ENCODE results near the gene CES3. TPM values are rescaled to one million over a fixed set of nuclear protein-coding genes. Genes with fewer than 3 reads are reported as not detected.

Gene CES3
- total RNA-seq, 1 experiment from 2014 or later = 3.7 TPM

DNA sequence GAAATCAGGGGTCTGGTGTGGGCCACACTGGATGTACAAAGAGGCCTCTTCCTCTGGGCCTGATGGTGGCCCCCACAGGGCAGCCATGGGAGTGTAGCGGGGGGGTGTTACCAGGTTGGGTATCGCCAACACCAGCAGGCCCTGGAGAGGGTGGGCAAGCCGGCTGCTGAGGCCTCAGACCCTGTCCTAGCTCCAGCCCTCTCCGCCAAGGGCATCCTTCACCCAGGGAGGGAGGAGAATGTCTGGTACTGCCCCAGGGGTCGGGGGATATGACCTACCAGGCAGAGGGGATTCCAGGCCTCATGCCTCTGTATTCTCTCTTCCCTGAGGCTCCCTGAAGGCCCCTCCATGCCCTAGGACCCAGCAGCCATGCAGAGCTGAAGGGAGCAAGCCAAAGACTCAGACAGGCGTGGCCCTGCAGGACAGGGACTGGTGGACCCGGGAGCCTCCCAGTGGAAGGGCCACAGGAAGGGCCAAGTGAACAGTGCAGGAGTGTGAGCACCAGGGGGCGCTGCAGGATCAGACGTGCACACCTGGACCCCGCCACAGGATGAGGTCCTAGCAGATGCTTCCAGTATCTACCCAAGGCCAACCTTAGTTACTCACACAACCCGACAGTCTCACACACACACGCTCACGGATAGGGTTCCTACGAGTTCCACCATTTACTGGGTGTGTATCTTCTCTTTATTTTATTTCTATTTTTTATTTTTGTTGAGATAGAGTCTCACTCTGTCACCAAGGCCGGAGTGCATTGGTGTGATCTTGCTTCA lies 16.5 kb downstream of the CES3 start:
- Histone ChIP-seq H3K4ac (ENCODE audit: low read depth, low read length) (no peak overlapping the region), H3K4me1 (ENCODE audit: insufficient read depth, low read length) (no peaks in the 10 kb centered on the region; the same call in 1 of the 2 replicates), H4K91ac (ENCODE audit: insufficient read length, low read depth, low read length) (no peak overlapping the region), H3K9ac (ENCODE audit: extremely low read depth, insufficient read length, low read length) (no peak overlapping the region), H3K4me2 (ENCODE audit: insufficient read depth, insufficient read length, low read length) (no peak overlapping the region), H3K23ac (ENCODE audit: insufficient read length, low read depth, low read length) (no peak overlapping the region), H3K23me2 (ENCODE audit: insufficient read length, low read depth, low read length, poor library complexity, severe bottlenecking) (no peaks in the 10 kb centered on the region), H2BK120ac (ENCODE audit: low read depth, low read length, poor library complexity, severe bottlenecking) (no peak overlapping the region), H2BK15ac (ENCODE audit: low read depth, low read length) (no peak overlapping the region), H3K27ac (ENCODE audit: insufficient read length, low read depth, low read length) (no peak overlapping the region), H3K56ac (ENCODE audit: insufficient read length, low read depth, low read length) (no peak overlapping the region), H3K18ac (ENCODE audit: insufficient read length, low read depth, low read length) (no peak overlapping the region), H2AFZ (ENCODE audit: low read length) (no peak overlapping the region), H3T11ph (ENCODE audit: low read length) (no peak overlapping the region), H3K9me3 (ENCODE audit: control insufficient read depth, low read depth, low read length) (no peaks in the 10 kb centered on the region), H3K27me3 (ENCODE audit: insufficient read depth, low read length) (no peaks in the 10 kb centered on the region), H4K8ac (replicated peaks; ENCODE audit: insufficient read length, low read depth, low read length) (no peak overlapping the region), H3K79me1 (ENCODE audit: insufficient read depth, low read depth, low read length, poor library complexity, severe bottlenecking) (no peaks in the 10 kb centered on the region), H3K79me2 (ENCODE audit: insufficient read depth, low read length) (no peaks in the 10 kb centered on the region), H2BK12ac (ENCODE audit: insufficient read length, low read depth, low read length) (no peak overlapping the region), H4K5ac (ENCODE audit: insufficient read length, low read depth, low read length) (no peak overlapping the region), H4K20me1 (ENCODE audit: control insufficient read depth, insufficient read depth, insufficient read length) (no peaks in the 10 kb centered on the region), H2BK5ac (ENCODE audit: insufficient read length, low read length) (no peak overlapping the region), H2BK20ac (ENCODE audit: low read depth, low read length, poor library complexity, severe bottlenecking) (no peak overlapping the region), H2AK5ac (ENCODE audit: insufficient read length, low read length) (no peak overlapping the region), H3K14ac (ENCODE audit: insufficient read depth, low read length) (no peak overlapping the region; the same call in 1 of the 2 replicates)
- no CpG with 5 or more reads among the region's 15 CpGs for WGBS (ENCODE audit: extremely low coverage, insufficient read length, low lambda C conversion rate)
- peak; percentile 92 for DNase-seq
- TF ChIP-seq, protein P1, sequence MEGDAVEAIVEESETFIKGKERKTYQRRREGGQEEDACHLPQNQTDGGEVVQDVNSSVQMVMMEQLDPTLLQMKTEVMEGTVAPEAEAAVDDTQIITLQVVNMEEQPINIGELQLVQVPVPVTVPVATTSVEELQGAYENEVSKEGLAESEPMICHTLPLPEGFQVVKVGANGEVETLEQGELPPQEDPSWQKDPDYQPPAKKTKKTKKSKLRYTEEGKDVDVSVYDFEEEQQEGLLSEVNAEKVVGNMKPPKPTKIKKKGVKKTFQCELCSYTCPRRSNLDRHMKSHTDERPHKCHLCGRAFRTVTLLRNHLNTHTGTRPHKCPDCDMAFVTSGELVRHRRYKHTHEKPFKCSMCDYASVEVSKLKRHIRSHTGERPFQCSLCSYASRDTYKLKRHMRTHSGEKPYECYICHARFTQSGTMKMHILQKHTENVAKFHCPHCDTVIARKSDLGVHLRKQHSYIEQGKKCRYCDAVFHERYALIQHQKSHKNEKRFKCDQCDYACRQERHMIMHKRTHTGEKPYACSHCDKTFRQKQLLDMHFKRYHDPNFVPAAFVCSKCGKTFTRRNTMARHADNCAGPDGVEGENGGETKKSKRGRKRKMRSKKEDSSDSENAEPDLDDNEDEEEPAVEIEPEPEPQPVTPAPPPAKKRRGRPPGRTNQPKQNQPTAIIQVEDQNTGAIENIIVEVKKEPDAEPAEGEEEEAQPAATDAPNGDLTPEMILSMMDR (conservative IDR thresholded peaks at IDR 0.05) = peak; percentile 98
- Mint-ChIP-seq H3K27me3 (ENCODE audit: low read depth) (peaks cover 10% of the 10 kb centered on the region), H3K27ac (no peak overlapping the region), H3K9me3 (no peaks in the 10 kb centered on the region; a peak in 1 of 5 replicates), H3K4me3 (peak overlapping the region in 1 of 2 experiments; percentile 46; a peak in 2 of 5 replicates), H3K36me3 (ENCODE audit: insufficient read depth in 1 of 3, low read depth in 3 of 3) (no peaks in the 10 kb centered on the region), H3K4me1 (peaks cover 10 to 12% of the 10 kb centered on the region in 2 experiments)

Data from H9 (cell line).